ENCODE results near the gene RPP25L. TPM values are rescaled to one million over a fixed set of nuclear protein-coding genes. Genes with fewer than 3 reads are reported as not detected.
"Not testable (repeated sequence)": the region's sequence is repeated elsewhere in the genome, so short reads cannot be mapped to it uniquely, and the experiment has no call there.

RPP25L gene
- total RNA-seq, 1 donor from 2014 or later: 31.4 TPM

GRCh38 chr9:34646211-34647083 lies 34.5 kb upstream of the RPP25L start, which contains the start of gene GALT:
TSS of gene GALT (plus strand) at chr9:34646675. CDS start at chr9:34646705, 30 bp downstream.
- peak in 2 of 3 experiments; percentile 42 to 48 for TF ChIP-seq CTCF (IDR thresholded peaks at IDR 0.05)
- TF ChIP-seq POLR2A (IDR thresholded peaks at IDR 0.05): peak in 1 of 2 donors; percentile 19
- TF ChIP-seq POLR2AphosphoS5 (IDR thresholded peaks at IDR 0.05; ENCODE audit: insufficient read depth in 1 of 2, low read depth in 1 of 2): peak; percentile 75 to 88

GRCh38 chr9:34644766-34645314 lies 32.9 kb upstream of the RPP25L start:
- Histone ChIP-seq H3K9me3 (no peaks in the 10 kb centered on the region), H3K4me1 (peaks cover 19% of the 10 kb centered on the region), H3K27ac (no peak overlapping the region), H3K4me3 (no peak overlapping the region), H3K36me3 (peaks cover 0 to 15% of the 10 kb centered on the region in 2 donors), H3K27me3 (no peaks in the 10 kb centered on the region)
- DNase-seq (ENCODE audit: extremely low spot score in 2 of 2): no peak
- no peak for TF ChIP-seq POLR2AphosphoS5 (IDR thresholded peaks at IDR 0.05; ENCODE audit: insufficient read depth in 1 of 2, low read depth in 1 of 2)
- no peak for TF ChIP-seq POLR2A (IDR thresholded peaks at IDR 0.05)
- no peak for TF ChIP-seq CTCF (IDR thresholded peaks at IDR 0.05)
- intact Hi-C loops (cut with DNase I): no loop called here

More at GRCh38 chr9:34646211-34647083, 34.5 kb upstream of the RPP25L start, which contains the start of gene GALT:
- Histone ChIP-seq H3K27ac (peak within 1 kb of the TSS; percentile 71), H3K4me1 (peaks cover 27% of the 10 kb centered on the region), H3K9me3 (no peaks in the 10 kb centered on the region), H3K27me3 (no peaks in the 10 kb centered on the region), H3K4me3 (peak within 1 kb of the TSS; percentile 76 to 89), H3K36me3 (peaks cover 0 to 15% of the 10 kb centered on the region in 2 donors)
- no peak for DNase-seq (ENCODE audit: extremely low spot score in 2 of 2)
- intact Hi-C loops (cut with DNase I): no loop called here

- no peaks in the 10 kb centered on the region for H3K27me3 ChIP-seq
- H3K36me3 ChIP-seq: no peaks in the 10 kb centered on the region
- no peak for TF ChIP-seq POLR2AphosphoS5 (IDR thresholded peaks at IDR 0.05; ENCODE audit: insufficient read depth in 1 of 2, low read depth in 1 of 2)
- TF ChIP-seq POLR2A (IDR thresholded peaks at IDR 0.05): no peak
- no peak for TF ChIP-seq CTCF (IDR thresholded peaks at IDR 0.05)
- no peaks in the 10 kb centered on the region for H3K9me3 ChIP-seq
- H3K27ac ChIP-seq: no peak overlapping the region
- no peak overlapping the region for H3K4me3 ChIP-seq
- DNase-seq (ENCODE audit: extremely low spot score in 2 of 2): no peak
- H3K4me1 ChIP-seq: peaks cover 21% of the 10 kb centered on the region
- intact Hi-C loops (cut with DNase I): no loop called here
These were observed 30.8 kb upstream of the RPP25L start for GRCh38 chr9:34642679-34643078.

GRCh38 chr9:34639322-34639721 lies 27.4 kb upstream of the RPP25L start:
- DNase-seq (ENCODE audit: extremely low spot score in 2 of 2); H3K27ac ChIP-seq; intact Hi-C loops (cut with DNase I): not testable (repeated sequence)

GRCh38 chr9:34638138-34638445 lies 26.2 kb upstream of the RPP25L start:
- DNase-seq (ENCODE audit: extremely low spot score in 2 of 2): no peak
- Histone ChIP-seq H3K4me3 (peak overlapping the region; percentile 73 to 89), H3K9me3 (no peaks in the 10 kb centered on the region), H3K4me1 (peaks cover 35% of the 10 kb centered on the region), H3K36me3 (no peaks in the 10 kb centered on the region), H3K27me3 (no peaks in the 10 kb centered on the region), H3K27ac (peak overlapping the region; percentile 76)
- TF ChIP-seq POLR2A (IDR thresholded peaks at IDR 0.05): no peak
- peak in 1 of 2 donors; percentile 64 for TF ChIP-seq POLR2AphosphoS5 (IDR thresholded peaks at IDR 0.05; ENCODE audit: insufficient read depth in 1 of 2, low read depth in 1 of 2)
- intact Hi-C loops (cut with DNase I): no loop called here

More at GRCh38 chr9:34639322-34639721, 27.4 kb upstream of the RPP25L start:
- not testable (repeated sequence) for H3K27me3 ChIP-seq, H3K9me3 ChIP-seq, H3K4me3 ChIP-seq, H3K36me3 ChIP-seq
- H3K4me1 ChIP-seq: peaks cover 27% of the 10 kb centered on the region
